HepG2 (cell line): Measurements from ENCODE around the gene CTNNBL1.

Experiments used
- IRF9 ChIP-seq: sonication (generic); formaldehyde crosslinking; IDR thresholded peaks from 2 replicates; pipeline ENCODE4 v1.8.0; 2022; ENCODE audit warnings: missing genetic modification reagents, mild to moderate bottlenecking, borderline replicate concordance
- RELA ChIP-seq: sonication (generic); formaldehyde crosslinking; IDR thresholded peaks from 2 replicates; pipeline ENCODE4 v1.4.0; 2020; ENCODE audit warnings: missing genetic modification reagents
- TBL1XR1 ChIP-seq: fragments of 150-350 bp; IDR thresholded peaks from 2 replicates; pipeline ENCODE4 v1.6.1; 2014; ENCODE audit warnings: borderline replicate concordance, low read length; ENCODE audit not compliant: partially characterized antibody

DNA sequence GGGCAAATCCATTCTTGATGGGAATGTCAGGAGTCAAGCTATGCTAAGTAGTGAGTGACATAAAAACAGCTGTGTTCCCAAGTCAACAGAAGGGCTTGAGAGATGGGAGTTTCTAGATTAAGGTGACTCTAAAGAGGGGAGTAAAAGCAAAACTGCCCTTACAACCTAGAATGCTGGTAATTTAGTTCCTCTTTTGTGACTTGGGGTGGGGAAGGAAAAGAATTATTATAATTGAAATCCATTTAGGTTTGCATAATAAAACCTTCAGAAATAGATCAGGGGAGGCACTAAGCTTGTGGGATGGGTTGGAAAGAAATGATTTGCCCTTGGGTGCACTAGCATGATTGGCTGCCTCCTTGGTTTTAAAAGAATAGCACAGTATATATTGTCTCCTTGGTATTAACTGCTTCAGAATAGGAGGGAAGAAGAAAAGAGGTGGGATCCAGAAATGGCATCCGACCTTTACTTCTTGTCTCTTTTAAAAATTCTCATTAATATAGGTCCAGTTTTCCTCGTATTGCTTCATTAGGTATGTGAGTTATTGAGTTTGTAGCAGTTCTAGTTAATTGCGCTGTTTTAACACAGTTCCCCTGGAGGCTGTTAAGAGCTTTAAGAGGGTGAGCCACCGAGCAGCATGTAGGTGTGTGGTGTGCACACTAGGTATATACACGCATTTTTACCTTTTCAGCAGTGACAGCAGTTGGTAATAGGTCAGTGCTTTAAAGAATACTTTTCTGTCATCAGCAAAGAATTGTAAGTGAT is 113.8 kb downstream of the CTNNBL1 start:
- TF ChIP-seq IRF9 (no peak), RELA (CRISPR knock-in tag) (no peak), TBL1XR1 (no peak)
